GM12878 (cell line): ENCODE measurements around the gene SLC9A8. TPM values are rescaled to one million over a fixed set of nuclear protein-coding genes. Genes with fewer than 3 reads are reported as not detected.

Experiments used
- ATAC-seq: fragments of 200-7000 bp; cut with Tn5 transposase; 3 replicates; pipeline ENCODE4 v1.9.1; 2020; ENCODE audit warnings: mild to moderate bottlenecking, moderate library complexity
- BruUV-seq: library from RNA; stranded (reverse); fragments of 400-500 nt; replicated peaks from 2 replicates; lab custom pipeline; 2021; lab: Mats Ljungman, UMichigan
- CTCF ChIA-PET: fragments of 300-600 bp; sonication (Branson Sonifier 250); formaldehyde crosslinking; extraction: SDS; loops from one replicate; lab custom pipeline; 2021; ENCODE audit warnings: inconsistent platforms; lab: Yijun Ruan, JAX
- POLR2A ChIA-PET: fragments of 350-600 bp; formaldehyde crosslinking; extraction: SDS; loops from one replicate; lab custom pipeline; 2021; ENCODE audit warnings: inconsistent platforms; lab: Charles Lee
- RAD21 ChIA-PET: fragments of 300-600 bp; sonication (Branson Sonifier 250); formaldehyde crosslinking; loops from one replicate; lab custom pipeline; 2023; ENCODE audit warnings: antibody characterized with exemption; ENCODE audit not compliant: unreplicated experiment; lab: Charles Lee
- SMC1A ChIA-PET: fragments of 300-600 bp; sonication (Branson Sonifier 250); formaldehyde crosslinking; loops from one replicate; lab custom pipeline; 2023; ENCODE audit not compliant: unreplicated experiment, uncharacterized antibody; lab: Charles Lee
- DNase-seq: peaks from one replicate; pipeline ENCODE4 v3.0.0-alpha.2; 2011; ENCODE audit warnings: low read depth, low spot score
- FAIRE-seq: peaks from 3 replicates; lab custom pipeline; 2011; peaks lifted over from hg19 to GRCh38; lab: Jason Lieb, UNC
- H2AFZ ChIP-seq: 2 replicates; pipeline ENCODE4 v1.6.0; 2011; ENCODE audit warnings: low read depth, low read length, control low read depth; ENCODE audit not compliant: control insufficient read depth
- H3K27ac ChIP-seq: 2 replicates; pipeline ENCODE4 v1.5.1; 2011; ENCODE audit warnings: control low read depth; ENCODE audit not compliant: control insufficient read depth, insufficient read depth
- H3K27me3 ChIP-seq, 2 experiments: replicated peaks in 1 of 2; 2 replicates each; pipeline versions ENCODE4 v1.6.0 to v1.6.1; 2011; ENCODE audit warnings: low read length in 1 of 2; ENCODE audit not compliant: control insufficient read depth in 2 of 2, insufficient read depth in 2 of 2
- H3K36me3 ChIP-seq, 2 experiments: 2 replicates each; pipeline ENCODE4 v1.5.1; 2011; ENCODE audit warnings: low read length in 1 of 2; ENCODE audit not compliant: control insufficient read depth in 2 of 2, insufficient read depth in 2 of 2
- H3K4me1 ChIP-seq: 2 replicates; pipeline ENCODE4 v1.6.1; 2011; ENCODE audit warnings: mild to moderate bottlenecking, low read length, moderate library complexity, mixed read lengths; ENCODE audit not compliant: control insufficient read depth, insufficient read depth
- H3K4me2 ChIP-seq: 2 replicates; pipeline ENCODE4 v1.6.0; 2011; ENCODE audit warnings: control low read depth; ENCODE audit not compliant: control insufficient read depth, insufficient read depth
- H3K4me3 ChIP-seq: fragments of 200-600 bp; sonication (generic); 2 replicates; pipeline ENCODE4 v1.5.1; 2016
- H3K79me2 ChIP-seq: 2 replicates; pipeline ENCODE4 v1.6.0; 2011; ENCODE audit warnings: low read length; ENCODE audit not compliant: control insufficient read depth, insufficient read depth
- H3K9ac ChIP-seq: 2 replicates; pipeline ENCODE4 v1.8.0; 2011; ENCODE audit warnings: low read length, control low read depth, mixed read lengths; ENCODE audit not compliant: control insufficient read depth, insufficient read depth
- H3K9me3 ChIP-seq: replicated peaks from 3 replicates; pipeline ENCODE4 v1.5.1; 2011; ENCODE audit warnings: mild to moderate bottlenecking, low read length; ENCODE audit not compliant: control insufficient read depth, insufficient read depth
- H4K20me1 ChIP-seq: 2 replicates; pipeline ENCODE4 v1.6.0; 2011; ENCODE audit not compliant: control insufficient read depth, insufficient read depth
- BHLHE40 ChIP-seq, 2 experiments: fragments of 450-650 bp in 1 of 2; IDR thresholded peaks; 2 replicates each; pipeline ENCODE4 v1.6.1; 2011 to 2017; ENCODE audit warnings: low read depth in 2 of 2, borderline replicate concordance in 1 of 2, improper control_type of control experiment in 1 of 2, low read length in 1 of 2, mild to moderate bottlenecking in 1 of 2
- CEBPB ChIP-seq, 2 experiments: fragments of 150-350 bp in 1 of 2; IDR thresholded peaks; 2 replicates each; pipeline ENCODE4 v1.6.1; 2012 to 2014; ENCODE audit warnings: low read depth in 2 of 2, low read length in 2 of 2, borderline replicate concordance in 1 of 2, inconsistent platforms in 1 of 2
- EGR1 ChIP-seq, 2 experiments: IDR thresholded peaks; 1 replicate in 1 of 2; 2 replicates in 1 of 2; pipeline ENCODE4 v1.6.1; 2011 to 2012; ENCODE audit warnings: low read depth in 2 of 2, low read length in 2 of 2, borderline replicate concordance in 1 of 2, mild to moderate bottlenecking in 1 of 2, moderate library complexity in 1 of 2
- ESRRA ChIP-seq: IDR thresholded peaks from 2 replicates; pipeline ENCODE4 v1.6.1; 2012; ENCODE audit warnings: mild to moderate bottlenecking, low read length, improper control_type of control experiment
- KLF5 ChIP-seq: fragments of 450-650 bp; IDR thresholded peaks from 2 replicates; pipeline ENCODE4 v1.6.1; 2014; ENCODE audit warnings: mild to moderate bottlenecking; ENCODE audit not compliant: partially characterized antibody
- NBN ChIP-seq: fragments of 450-650 bp; IDR thresholded peaks from 2 replicates; pipeline ENCODE4 v1.6.1; 2016
- NR2C2 ChIP-seq: IDR thresholded peaks from 2 replicates; pipeline ENCODE4 v1.6.1; 2011; ENCODE audit warnings: borderline replicate concordance, low read depth; ENCODE audit not compliant: control insufficient read depth, insufficient read length
- PAX5 ChIP-seq: IDR thresholded peaks from 2 replicates; pipeline ENCODE4 v1.6.1; 2011; ENCODE audit warnings: low read depth, low read length, borderline replicate concordance
- PAX8 ChIP-seq: fragments of 450-650 bp; IDR thresholded peaks from 2 replicates; pipeline ENCODE4 v1.6.1; 2017; ENCODE audit warnings: mild to moderate bottlenecking, moderate library complexity
- POU2F2 ChIP-seq: IDR thresholded peaks from 3 replicates; pipeline ENCODE4 v1.6.1; 2011; ENCODE audit warnings: low read depth, mild to moderate bottlenecking, low read length, borderline replicate concordance
- RAD51 ChIP-seq: fragments of 450-650 bp; IDR thresholded peaks from 2 replicates; pipeline ENCODE4 v1.6.1; 2016; ENCODE audit warnings: moderate library complexity, mild to moderate bottlenecking, inconsistent platforms
- TBL1XR1 ChIP-seq: IDR thresholded peaks from 2 replicates; pipeline ENCODE4 v1.6.1; 2012; ENCODE audit warnings: low read depth, low read length, improper control_type of control experiment
- ZBED1 ChIP-seq: IDR thresholded peaks from 2 replicates; pipeline ENCODE4 v1.6.1; 2016; ENCODE audit warnings: borderline replicate concordance
- ZZZ3 ChIP-seq: IDR thresholded peaks from 2 replicates; pipeline ENCODE4 v1.6.1; 2011; ENCODE audit warnings: low read depth; ENCODE audit not compliant: control insufficient read depth, insufficient read length
- WGBS: methylation state at CpG from one replicate; pipeline ENCODE4 v1.1.6; 2016; ENCODE audit warnings: low lambda C conversion rate; ENCODE audit not compliant: insufficient replicate concordance, insufficient coverage; ENCODE audit errors: missing lambda C conversion rate; 5-methylcytosine and 5-hydroxymethylcytosine counted together
- in situ Hi-C: fragments of 300-500 bp; cut with MboI; formaldehyde crosslinking; loops from 9 replicates; pipeline ENCODE4 v1.14.3; 2018; ENCODE audit warnings: mixed read lengths
- intact Hi-C: fragments of 100-400 bp; cut with micrococcal nuclease; formaldehyde crosslinking; loops from one replicate; pipeline ENCODE4 v1.14.2; 2022; ENCODE audit not compliant: unreplicated experiment
- polyA plus RNA-seq, 11 experiments: library from polyadenylated mRNA; depleted of rRNA in 4 of 11; unstranded in 6 of 11; stranded (reverse) in 5 of 11; fragments of >200 nt; fragmentation: Nextera tagmentation in 4 of 11; fragmentation: Illumina TruSeq in 1 of 11; extraction: Ambion mirVana in 4 of 11; extraction: Trizol in 1 of 11; gene quantifications; 1 replicate in 1 of 11; 2 replicates in 10 of 11; pipeline versions ENCODE4 v1.2.1 to v1.2.3, GENCODE V29; 2011 to 2016; ENCODE audit warnings: inconsistent platforms in 2 of 11, missing spikeins in 2 of 11, low read depth in 1 of 11
- total RNA-seq, 4 experiments: library from RNA; depleted of rRNA in 3 of 4; stranded (reverse); fragments of >200 nt in 3 of 4; fragmentation: Illumina TruSeq in 1 of 4; extraction: Trizol in 1 of 4; gene quantifications; 2 replicates each; pipeline versions ENCODE4 v1.2.1 to v1.2.3, GENCODE V29; 2013 to 2021
- TF ChIP-seq, protein P1 (sequence below): IDR thresholded peaks from 2 replicates; pipeline ENCODE4 v1.6.1; 2011; ENCODE audit warnings: low read depth, low read length, improper control_type of control experiment, borderline replicate concordance
- TF ChIP-seq, protein P2 (sequence below): IDR thresholded peaks from 2 replicates; pipeline ENCODE4 v1.6.1; 2011; ENCODE audit warnings: borderline replicate concordance, low read depth, mild to moderate bottlenecking, moderate library complexity, mixed read lengths, low read length; ENCODE audit not compliant: insufficient read depth; ENCODE audit errors: extremely low read length
- TF ChIP-seq, protein P3 (sequence below): fragments of 450-650 bp; IDR thresholded peaks from 2 replicates; pipeline ENCODE4 v1.6.1; 2017; ENCODE audit warnings: antibody characterized with exemption, mild to moderate bottlenecking, moderate library complexity

SLC9A8 gene
- total and polyA plus RNA-seq, 10 of the 15 experiments (the other 5 are each of a cell fraction or from before 2014, with no cell fraction given), result 0.40 to 15.5 (median 6.5) TPM

DNA sequence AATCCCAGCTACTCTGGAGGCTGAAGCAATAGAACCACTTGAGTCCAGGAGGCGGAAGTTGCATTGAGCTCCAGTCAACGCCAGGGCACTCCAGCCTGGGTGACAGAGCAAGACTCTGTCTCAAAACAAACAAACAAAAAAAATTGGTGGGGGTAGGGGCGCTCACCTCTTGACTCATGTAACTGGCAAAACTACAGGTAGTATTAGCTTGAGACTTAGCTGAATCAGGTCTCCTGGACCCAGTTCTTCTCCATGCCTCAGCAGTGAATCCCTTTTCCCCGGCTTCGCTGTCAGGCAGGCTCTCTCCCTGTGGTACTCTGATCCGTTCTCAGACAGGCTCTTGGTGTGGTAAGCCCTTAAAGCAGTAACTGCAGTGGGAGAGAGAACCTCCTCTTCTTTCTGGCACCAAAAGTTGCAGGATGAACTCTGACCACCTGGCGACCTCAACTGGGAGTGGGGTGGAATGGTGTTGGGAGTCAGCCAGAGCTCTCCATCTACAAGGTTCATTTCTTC is 12.9 kb downstream of the SLC9A8 start:
- no peak overlapping the region for H3K9ac ChIP-seq
- DNase-seq, result no peak
- ATAC-seq, result no peak
- no peak overlapping the region for H3K4me2 ChIP-seq
- BruUV-seq, result no TSS peak
- intact Hi-C loops, result no loop called here
- peaks cover 0 to 3% of the 10 kb centered on the region in 2 experiments; a peak in 3 of 4 replicates for H3K36me3 ChIP-seq
- H4K20me1 ChIP-seq, result no peaks in the 10 kb centered on the region
- POLR2A ChIA-PET, result interaction anchor here (0.8 to 1.8 kb wide), 3 partner anchors 13 to 121 kb away, joined by 3 to 5 read pairs (median 3); no protein-coding TSS in a partner anchor
- H3K4me1 ChIP-seq, result peaks cover 22% of the 10 kb centered on the region
- no peak overlapping the region for H2AFZ ChIP-seq
- TF ChIP-seq ESRRA, result no peak
- no peak for TF ChIP-seq BHLHE40 (IDR thresholded peaks at IDR 0.05; ENCODE audit: borderline replicate concordance in 1 of 2, low read depth in 2 of 2, low read length in 1 of 2)
- TF ChIP-seq PAX5, result no peak
- TF ChIP-seq, protein P1, sequence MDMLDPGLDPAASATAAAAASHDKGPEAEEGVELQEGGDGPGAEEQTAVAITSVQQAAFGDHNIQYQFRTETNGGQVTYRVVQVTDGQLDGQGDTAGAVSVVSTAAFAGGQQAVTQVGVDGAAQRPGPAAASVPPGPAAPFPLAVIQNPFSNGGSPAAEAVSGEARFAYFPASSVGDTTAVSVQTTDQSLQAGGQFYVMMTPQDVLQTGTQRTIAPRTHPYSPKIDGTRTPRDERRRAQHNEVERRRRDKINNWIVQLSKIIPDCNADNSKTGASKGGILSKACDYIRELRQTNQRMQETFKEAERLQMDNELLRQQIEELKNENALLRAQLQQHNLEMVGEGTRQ, result no peak
- no peak for TF ChIP-seq ZZZ3
- TF ChIP-seq NR2C2, result no peak
- no peak for TF ChIP-seq PAX8
- no peak for TF ChIP-seq KLF5
- TF ChIP-seq, protein P2, sequence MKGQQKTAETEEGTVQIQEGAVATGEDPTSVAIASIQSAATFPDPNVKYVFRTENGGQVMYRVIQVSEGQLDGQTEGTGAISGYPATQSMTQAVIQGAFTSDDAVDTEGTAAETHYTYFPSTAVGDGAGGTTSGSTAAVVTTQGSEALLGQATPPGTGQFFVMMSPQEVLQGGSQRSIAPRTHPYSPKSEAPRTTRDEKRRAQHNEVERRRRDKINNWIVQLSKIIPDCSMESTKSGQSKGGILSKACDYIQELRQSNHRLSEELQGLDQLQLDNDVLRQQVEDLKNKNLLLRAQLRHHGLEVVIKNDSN, result no peak
- no peak for TF ChIP-seq POU2F2
- no peak for TF ChIP-seq TBL1XR1
- no peak for TF ChIP-seq ZBED1
- TF ChIP-seq, protein P3, sequence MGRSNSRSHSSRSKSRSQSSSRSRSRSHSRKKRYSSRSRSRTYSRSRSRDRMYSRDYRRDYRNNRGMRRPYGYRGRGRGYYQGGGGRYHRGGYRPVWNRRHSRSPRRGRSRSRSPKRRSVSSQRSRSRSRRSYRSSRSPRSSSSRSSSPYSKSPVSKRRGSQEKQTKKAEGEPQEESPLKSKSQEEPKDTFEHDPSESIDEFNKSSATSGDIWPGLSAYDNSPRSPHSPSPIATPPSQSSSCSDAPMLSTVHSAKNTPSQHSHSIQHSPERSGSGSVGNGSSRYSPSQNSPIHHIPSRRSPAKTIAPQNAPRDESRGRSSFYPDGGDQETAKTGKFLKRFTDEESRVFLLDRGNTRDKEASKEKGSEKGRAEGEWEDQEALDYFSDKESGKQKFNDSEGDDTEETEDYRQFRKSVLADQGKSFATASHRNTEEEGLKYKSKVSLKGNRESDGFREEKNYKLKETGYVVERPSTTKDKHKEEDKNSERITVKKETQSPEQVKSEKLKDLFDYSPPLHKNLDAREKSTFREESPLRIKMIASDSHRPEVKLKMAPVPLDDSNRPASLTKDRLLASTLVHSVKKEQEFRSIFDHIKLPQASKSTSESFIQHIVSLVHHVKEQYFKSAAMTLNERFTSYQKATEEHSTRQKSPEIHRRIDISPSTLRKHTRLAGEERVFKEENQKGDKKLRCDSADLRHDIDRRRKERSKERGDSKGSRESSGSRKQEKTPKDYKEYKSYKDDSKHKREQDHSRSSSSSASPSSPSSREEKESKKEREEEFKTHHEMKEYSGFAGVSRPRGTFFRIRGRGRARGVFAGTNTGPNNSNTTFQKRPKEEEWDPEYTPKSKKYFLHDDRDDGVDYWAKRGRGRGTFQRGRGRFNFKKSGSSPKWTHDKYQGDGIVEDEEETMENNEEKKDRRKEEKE, result no peak
- TF ChIP-seq EGR1 (IDR thresholded peaks at IDR 0.05; ENCODE audit: borderline replicate concordance in 1 of 2, low read depth in 2 of 2, low read length in 2 of 2), result no peak
- no peak for TF ChIP-seq CEBPB (IDR thresholded peaks at IDR 0.05; ENCODE audit: borderline replicate concordance in 1 of 2, low read depth in 2 of 2, low read length in 2 of 2)
- no peak for TF ChIP-seq RAD51
- no peak for TF ChIP-seq NBN
- CTCF ChIA-PET, result interaction anchor here (0.7 to 8.4 kb wide), 6 partner anchors 12 to 216 kb away, joined by 3 to 84 read pairs (median 6); no protein-coding TSS in a partner anchor
- RAD21 ChIA-PET, result interaction anchor here (1.0 to 1.2 kb wide), 2 partner anchors 24 to 214 kb away, joined by 3 read pairs; no protein-coding TSS in a partner anchor
- no peaks in the 10 kb centered on the region for H3K27me3 ChIP-seq
- H3K79me2 ChIP-seq, result no peaks in the 10 kb centered on the region; the same call in none of the 2 replicates
- no peak overlapping the region for H3K27ac ChIP-seq
- FAIRE-seq, result no peak
- no peaks in the 10 kb centered on the region for H3K9me3 ChIP-seq
- 99% methylated on average over 7 of the region's 7 CpGs for WGBS
- in situ Hi-C loops, result no loop called here
- H3K4me3 ChIP-seq, result no peak overlapping the region
- SMC1A ChIA-PET, result interaction anchor here (0.8 to 3.1 kb wide), 6 partner anchors 9 to 157 kb away, joined by 3 to 10 read pairs (median 4); no protein-coding TSS in a partner anchor
